Muscle layer of colon (tissue), 2 donors: ENCODE data around the gene TNFRSF13B.
"Not testable (repeated sequence)": the region's sequence is repeated elsewhere in the genome, so short reads cannot be mapped to it uniquely, and the experiment has no call there.

ENCODE experiments used
- H3K27ac ChIP-seq: one replicate; pipeline ENCODE4 v1.7.0; 2013; ENCODE audit warnings: low read depth, mild to moderate bottlenecking, low read length, moderate library complexity
- H3K27me3 ChIP-seq, 2 donors: one replicate each; pipeline ENCODE4 v1.7.0; 2013; ENCODE audit warnings: low read length in 2 of 2, mild to moderate bottlenecking in 2 of 2; ENCODE audit not compliant: insufficient read depth in 2 of 2, control insufficient read depth in 1 of 2
- H3K36me3 ChIP-seq: one replicate; pipeline ENCODE4 v1.7.0; 2013; ENCODE audit warnings: mild to moderate bottlenecking, low read length; ENCODE audit not compliant: insufficient read depth
- H3K4me1 ChIP-seq: one replicate; pipeline ENCODE4 v1.7.0; 2013; ENCODE audit warnings: mild to moderate bottlenecking, low read length; ENCODE audit not compliant: insufficient read depth
- H3K4me3 ChIP-seq, 2 donors: one replicate each; pipeline ENCODE4 v1.7.0; 2013; ENCODE audit warnings: low read length in 2 of 2, low read depth in 1 of 2, mild to moderate bottlenecking in 1 of 2, moderate library complexity in 1 of 2
- H3K9ac ChIP-seq: one replicate; pipeline ENCODE4 v1.7.0; 2013; ENCODE audit warnings: low read length
- H3K9me3 ChIP-seq: one replicate; pipeline ENCODE4 v1.7.0; 2013; ENCODE audit warnings: mild to moderate bottlenecking, low read length
- donor health status: abdominal sarcoma.
- donor health status: Adenocarcinoma of cecum.

Gene TNFRSF13B

DNA sequence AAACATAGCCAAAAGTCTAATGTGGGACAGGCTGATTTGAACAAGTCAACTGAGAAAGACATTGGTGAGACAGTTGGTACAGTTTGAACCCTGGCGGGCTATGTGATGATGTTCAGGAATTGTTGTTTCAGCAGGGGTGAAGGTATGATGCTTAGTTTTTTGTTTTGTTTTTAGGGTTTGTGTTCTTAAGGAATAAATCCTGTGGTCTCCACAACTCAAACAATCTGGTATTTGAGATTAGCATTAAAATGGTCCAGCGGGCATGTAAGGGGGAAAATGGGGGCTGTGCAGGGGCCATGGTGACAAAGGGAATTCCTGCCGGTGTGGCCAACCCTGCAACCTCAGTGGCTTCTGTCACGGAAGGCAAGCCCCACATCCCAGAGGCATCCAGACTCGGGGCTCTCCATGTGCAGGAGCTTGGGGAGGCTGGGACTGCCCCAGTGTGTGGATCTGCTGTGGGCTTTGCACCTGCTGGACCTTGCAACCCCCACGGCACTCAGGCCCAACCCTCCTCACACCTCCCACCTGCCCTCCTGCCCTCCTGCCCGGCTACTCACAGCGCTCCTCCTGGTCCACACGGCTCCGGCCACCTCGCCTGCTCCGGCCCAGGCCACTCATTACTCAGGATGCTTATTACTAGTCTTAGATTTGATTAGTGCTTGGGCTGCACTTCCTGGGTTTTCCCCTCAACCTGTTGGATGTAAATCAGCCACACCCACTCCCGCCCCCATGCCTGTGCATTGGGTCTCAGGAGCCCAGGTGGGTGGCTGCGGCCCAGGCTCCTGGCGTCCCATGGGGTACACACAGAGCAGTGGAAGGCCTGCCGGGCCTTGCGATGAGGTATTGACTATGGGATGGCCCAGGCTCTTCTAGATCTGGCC lies at the start of gene TNFRSF13B:
Gene TNFRSF13B (minus strand): TSS at position 661 of the 881 bp plus-strand sequence. CDS start 43 bp downstream, at position 618.
- Histone ChIP-seq H3K4me3 (no peak within 1 kb of the TSS), H3K9ac (no peak within 1 kb of the TSS), H3K36me3 (no peaks in the 10 kb centered on the region), H3K27me3 (no peaks in the 10 kb centered on the region), H3K27ac (no peak within 1 kb of the TSS), H3K9me3 (no peaks in the 10 kb centered on the region), H3K4me1 (no peaks in the 10 kb centered on the region)

DNA sequence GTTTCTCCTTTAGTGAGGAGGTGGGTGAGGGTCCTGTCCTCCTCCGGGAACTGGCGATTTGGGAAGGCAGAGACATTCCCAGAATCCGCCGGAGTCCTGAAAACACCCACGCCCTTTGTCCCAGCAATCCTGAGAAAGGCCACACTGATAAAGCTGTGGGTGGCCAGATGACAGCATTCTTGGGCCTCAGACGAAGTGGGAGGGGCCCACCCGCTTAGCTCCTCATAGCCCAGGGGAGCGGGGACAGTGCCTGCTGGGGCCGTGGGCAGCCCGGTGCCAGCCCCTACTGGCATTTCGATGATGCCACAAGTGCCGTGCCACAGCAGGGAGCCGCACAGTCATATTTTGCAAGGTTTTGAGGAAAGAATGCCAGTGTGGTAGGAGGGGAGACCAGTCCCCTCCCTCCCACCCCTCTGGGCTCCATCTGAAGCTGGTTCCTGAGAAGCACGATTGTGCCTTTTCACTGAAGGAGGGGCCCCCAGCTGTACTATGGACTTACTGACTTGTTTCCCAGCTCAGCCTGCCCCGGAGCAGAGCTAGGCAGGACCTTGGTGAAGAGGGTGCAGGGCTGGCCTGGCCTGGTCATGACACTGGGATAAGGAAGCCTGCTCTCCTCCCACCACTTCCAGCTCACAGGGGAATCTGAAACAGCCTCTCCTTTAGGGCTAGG lies 49.4 kb upstream of the TNFRSF13B start:
- no peak overlapping the region for H3K27ac ChIP-seq
- H3K27me3 ChIP-seq, result no peaks in the 10 kb centered on the region
- H3K36me3 ChIP-seq, result no peaks in the 10 kb centered on the region
- H3K9ac ChIP-seq, result no peak overlapping the region
- H3K4me3 ChIP-seq, result no peak overlapping the region
- H3K4me1 ChIP-seq, result no peaks in the 10 kb centered on the region
- no peaks in the 10 kb centered on the region for H3K9me3 ChIP-seq

DNA sequence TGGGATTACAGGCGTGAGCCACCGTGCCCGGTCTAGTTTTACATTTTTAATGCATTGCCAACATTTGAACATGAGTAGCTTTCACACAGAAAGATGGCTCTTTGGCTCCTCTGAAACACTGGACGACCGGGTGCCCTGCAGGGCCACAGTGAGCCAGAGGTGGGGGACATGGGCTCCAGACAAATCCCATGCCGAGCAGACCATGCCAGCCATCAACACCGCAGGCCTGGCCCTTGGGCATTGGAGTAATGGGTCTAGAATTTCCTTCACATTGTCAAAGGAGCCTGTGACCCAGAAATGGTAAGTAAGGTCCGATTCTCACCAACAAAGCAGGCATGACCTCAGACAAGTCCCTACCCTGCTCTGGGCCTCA lies 48.9 kb upstream of the TNFRSF13B start:
- Histone ChIP-seq H3K4me3 (no peak overlapping the region), H3K9ac (no peak overlapping the region), H3K27ac (no peak overlapping the region)

DNA sequence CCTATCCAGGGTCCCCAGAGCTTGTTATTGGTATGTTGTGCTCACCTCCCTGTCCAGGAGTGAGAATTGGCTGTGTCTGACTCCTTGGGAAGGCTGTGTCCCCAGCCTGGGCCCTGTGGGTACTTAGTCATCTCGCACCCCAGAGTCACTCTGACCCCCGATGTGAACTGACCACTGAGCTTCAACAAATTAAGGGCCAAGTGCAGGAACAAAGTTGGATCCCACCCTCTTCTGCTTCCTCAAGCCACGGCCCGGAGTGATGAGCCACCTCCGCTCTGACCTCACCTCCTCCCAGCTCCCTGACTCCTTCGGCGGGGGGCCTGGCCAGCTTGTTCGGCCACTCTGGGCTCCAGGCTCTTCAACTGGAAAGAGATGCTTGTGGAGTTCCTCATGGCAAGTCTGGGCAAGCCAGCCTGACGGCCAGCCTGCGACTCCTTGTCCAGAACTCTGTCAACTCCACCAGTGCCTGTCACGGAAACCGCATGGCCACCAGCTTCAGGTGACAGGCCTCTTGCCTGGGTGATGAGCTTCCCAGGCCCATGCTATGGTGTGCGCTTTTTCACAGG lies 48.1 kb upstream of the TNFRSF13B start:
- Histone ChIP-seq H3K27ac (no peak overlapping the region), H3K9me3 (no peaks in the 10 kb centered on the region), H3K9ac (no peak overlapping the region), H3K27me3 (no peaks in the 10 kb centered on the region), H3K36me3 (no peaks in the 10 kb centered on the region), H3K4me1 (no peaks in the 10 kb centered on the region), H3K4me3 (no peak overlapping the region)

More for the DNA sequence above, 48.9 kb upstream of the TNFRSF13B start:
- Histone ChIP-seq H3K27me3 (no peaks in the 10 kb centered on the region), H3K4me1 (no peaks in the 10 kb centered on the region), H3K9me3 (no peaks in the 10 kb centered on the region), H3K36me3 (no peaks in the 10 kb centered on the region)

DNA sequence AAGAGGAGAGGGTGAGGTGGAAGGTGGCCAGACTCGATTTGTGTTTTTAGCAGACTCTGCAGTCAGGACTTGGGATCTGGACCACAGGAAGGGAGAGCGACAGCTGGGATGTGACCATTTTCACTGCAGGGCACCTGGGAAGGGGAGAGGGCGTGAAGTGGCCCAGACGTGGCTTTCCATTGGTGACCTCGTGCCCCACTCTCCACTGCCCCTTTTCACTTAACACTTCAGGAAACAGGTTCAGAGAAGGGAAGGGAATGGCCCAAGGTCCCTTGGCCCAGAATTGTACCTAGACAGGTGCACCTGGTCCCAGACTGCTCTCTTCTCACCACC lies 47.5 kb upstream of the TNFRSF13B start:
- Histone ChIP-seq H3K9ac (no peak overlapping the region), H3K27me3 (no peaks in the 10 kb centered on the region), H3K27ac (no peak overlapping the region), H3K9me3 (no peaks in the 10 kb centered on the region), H3K36me3 (no peaks in the 10 kb centered on the region), H3K4me1 (no peaks in the 10 kb centered on the region), H3K4me3 (no peak overlapping the region)

DNA sequence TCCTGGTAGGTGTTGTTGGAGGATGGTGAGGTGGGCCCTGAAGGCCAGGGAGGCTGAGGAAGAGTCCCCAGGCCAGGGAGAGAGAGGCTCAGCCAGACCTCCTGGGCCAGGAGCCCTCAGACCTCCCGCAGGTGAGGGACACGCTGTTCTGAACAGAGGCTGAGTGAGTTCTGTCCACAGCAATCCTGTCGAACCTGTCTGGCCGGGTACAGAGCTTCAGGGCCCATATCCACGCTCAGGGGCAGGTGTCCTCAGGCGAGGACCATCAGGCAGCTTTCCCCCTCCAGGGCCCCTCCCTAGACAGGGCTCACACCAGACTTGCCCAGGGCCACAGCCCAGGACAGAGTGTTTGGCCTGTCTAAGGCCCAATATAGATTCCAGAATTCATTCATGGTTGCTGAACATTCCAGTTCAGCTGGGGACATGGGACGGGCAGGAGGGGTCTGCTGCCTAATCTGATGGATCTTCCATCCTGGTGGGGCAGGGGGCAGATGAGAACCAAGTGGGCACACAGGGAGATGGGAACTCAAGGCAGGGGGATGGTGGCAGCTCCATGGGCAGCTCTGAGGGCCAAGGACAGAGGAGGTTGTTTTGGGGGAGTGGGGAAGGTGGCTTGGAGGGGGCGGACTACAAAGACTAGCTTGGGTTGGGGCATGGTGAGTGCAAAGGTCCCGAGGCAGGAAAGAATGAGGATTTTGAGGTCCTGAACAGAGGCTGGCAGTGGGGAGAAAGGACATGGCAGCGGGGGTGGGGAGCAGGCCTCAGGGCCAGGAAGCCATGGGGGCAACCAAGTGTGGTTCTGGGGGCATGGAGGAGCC lies 46.9 kb upstream of the TNFRSF13B start:
- Histone ChIP-seq H3K4me1 (no peaks in the 10 kb centered on the region), H3K9me3 (no peaks in the 10 kb centered on the region), H3K36me3 (no peaks in the 10 kb centered on the region), H3K27ac (no peak overlapping the region), H3K4me3 (no peak overlapping the region), H3K9ac (no peak overlapping the region), H3K27me3 (no peaks in the 10 kb centered on the region)

DNA sequence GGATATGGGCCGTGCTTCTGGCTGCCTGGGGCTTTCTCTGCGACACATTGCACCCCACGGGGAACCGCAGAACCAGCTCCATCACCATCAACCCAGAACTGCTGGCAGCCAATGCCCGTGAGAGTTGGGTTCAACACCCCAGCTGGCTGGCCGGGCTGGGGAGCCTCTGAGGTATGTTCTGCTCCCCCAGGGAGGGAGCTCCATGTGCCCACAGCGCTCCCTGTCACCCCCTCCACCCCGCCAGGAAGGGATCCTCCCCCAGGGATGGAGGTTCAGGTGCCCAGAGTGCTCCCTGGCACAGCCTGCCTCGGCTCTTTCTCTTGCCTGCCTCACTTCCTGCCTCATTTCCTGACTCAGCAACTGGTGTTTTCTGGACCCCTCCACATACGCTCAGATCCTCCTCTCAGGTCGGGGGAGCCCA lies 46.1 kb upstream of the TNFRSF13B start:
- H3K27ac ChIP-seq, result no peak overlapping the region

DNA sequence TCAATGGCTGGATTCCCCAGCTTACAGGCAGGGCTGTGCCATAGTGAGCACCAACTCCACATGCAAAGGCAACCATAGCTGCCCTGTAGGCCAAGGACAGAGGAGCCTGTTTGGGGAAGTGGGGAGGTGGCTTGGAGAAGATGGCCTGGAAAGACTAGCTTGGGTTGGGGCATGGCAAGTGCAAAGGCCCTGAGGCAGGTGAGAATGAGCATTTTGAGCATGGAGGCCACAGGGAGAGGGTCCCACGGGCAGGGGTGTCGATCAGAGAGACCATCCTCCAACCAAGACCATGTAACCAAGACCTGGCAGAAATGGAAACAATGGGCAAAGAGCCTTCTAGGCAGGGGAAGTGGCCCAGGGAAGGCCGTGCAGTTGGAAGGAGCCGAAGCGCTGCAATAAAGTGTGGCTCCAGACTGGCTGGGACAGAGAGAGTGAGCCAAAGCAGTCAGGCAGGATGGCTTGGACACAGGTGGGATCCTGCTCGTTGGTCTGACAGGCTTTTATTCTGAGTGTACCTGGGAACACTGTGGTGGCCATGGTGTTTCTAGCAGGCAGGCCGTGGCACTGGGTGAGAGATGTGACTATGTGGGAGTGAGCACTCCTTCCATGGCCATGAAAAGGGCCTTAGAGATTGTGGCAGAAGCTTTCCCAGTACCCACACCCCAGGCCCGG lies 45.6 kb upstream of the TNFRSF13B start:
- H3K4me3 ChIP-seq, result no peak overlapping the region
- H3K4me1 ChIP-seq, result no peaks in the 10 kb centered on the region
- no peaks in the 10 kb centered on the region for H3K36me3 ChIP-seq
- no peak overlapping the region for H3K9ac ChIP-seq
- H3K9me3 ChIP-seq, result no peaks in the 10 kb centered on the region
- no peak overlapping the region for H3K27ac ChIP-seq
- H3K27me3 ChIP-seq, result no peaks in the 10 kb centered on the region

More for the DNA sequence above, 46.1 kb upstream of the TNFRSF13B start:
- no peaks in the 10 kb centered on the region for H3K4me1 ChIP-seq
- no peak overlapping the region for H3K9ac ChIP-seq
- no peaks in the 10 kb centered on the region for H3K9me3 ChIP-seq
- no peak overlapping the region for H3K4me3 ChIP-seq
- no peaks in the 10 kb centered on the region for H3K36me3 ChIP-seq
- H3K27me3 ChIP-seq, result no peaks in the 10 kb centered on the region

DNA sequence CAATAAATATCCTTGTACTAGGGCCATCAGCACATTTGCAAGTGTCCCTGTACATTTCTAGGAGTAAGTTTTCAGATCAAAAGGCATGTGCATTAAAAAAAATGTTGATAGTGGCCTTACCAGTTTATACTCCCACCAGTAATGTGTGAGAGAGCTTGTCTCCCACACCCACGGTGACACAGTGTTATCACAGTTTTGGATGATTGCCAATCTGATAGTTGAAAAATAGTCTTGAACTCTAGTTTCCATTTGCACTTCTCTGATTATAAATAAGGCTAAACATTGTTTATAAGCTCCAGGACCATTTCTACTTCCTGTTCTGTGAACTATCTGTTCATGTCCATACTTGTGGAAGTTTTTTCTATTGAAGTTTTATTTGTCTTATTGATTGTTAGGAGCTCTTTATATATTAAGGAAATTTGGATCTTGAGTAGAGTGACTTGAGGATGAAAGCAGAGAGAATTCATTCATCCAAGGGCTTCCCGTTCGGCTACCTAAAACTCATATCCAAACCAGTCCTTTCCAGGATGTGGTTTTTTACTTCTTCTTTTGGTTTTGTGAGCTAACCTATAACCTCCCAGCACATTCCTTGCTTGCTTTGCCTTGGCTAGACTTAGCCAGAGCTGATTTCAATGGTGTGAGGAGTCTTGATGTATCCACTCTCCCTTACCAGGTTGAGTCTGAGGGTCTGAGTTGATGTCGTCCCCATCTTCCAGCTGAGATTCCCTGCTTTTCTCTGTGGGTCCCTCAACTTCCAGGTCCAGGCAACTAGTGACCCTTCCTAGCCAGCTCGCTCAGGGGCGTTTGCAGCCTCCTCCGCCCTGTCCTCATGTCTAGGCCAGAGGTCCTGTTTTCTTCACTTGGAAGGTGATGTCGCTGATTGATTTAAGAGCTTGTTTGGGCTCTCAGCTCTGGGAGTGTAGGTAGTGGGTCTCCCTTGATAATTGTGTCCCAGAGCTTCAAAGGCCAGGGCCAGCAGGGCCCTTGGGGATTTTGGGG lies 44.6 kb upstream of the TNFRSF13B start:
- H3K27ac ChIP-seq, H3K4me1 ChIP-seq, H3K4me3 ChIP-seq, H3K27me3 ChIP-seq, H3K9ac ChIP-seq, H3K9me3 ChIP-seq, H3K36me3 ChIP-seq: not testable (repeated sequence)

DNA sequence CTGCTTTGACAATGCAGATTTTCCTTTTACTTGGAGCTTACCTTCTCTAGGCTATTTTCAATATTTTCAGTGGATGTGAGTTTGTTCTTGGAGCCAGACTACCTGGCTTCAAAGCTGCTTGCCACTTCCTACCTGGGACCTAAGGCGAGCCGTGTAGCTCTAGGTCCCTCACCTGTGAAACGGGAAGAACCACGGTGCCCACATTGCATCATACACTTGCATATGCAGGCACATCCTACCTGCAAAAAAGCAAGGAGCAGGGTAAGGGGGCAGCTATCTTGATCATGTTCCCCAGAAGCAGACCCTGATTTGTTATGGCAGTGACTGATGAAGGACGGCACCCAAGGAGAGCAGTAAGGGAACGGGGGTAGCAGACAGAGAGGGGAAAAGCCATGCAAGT lies 43.3 kb upstream of the TNFRSF13B start:
- Histone ChIP-seq H3K9ac (no peak overlapping the region), H3K4me3 (no peak overlapping the region), H3K9me3 (no peaks in the 10 kb centered on the region), H3K4me1 (no peaks in the 10 kb centered on the region), H3K27me3 (no peaks in the 10 kb centered on the region), H3K36me3 (no peaks in the 10 kb centered on the region), H3K27ac (no peak overlapping the region)
